Neural progenitor cell (in vitro differentiated cells): ENCODE data around the gene TRPT1.

Source experiments
- EZH2 ChIP-seq: fragments of 200-600 bp; sonication (generic); IDR thresholded peaks from 2 replicates; pipeline ENCODE4 v1.6.1; 2017; ENCODE audit warnings: antibody characterized with exemption, mild to moderate bottlenecking, moderate library complexity
- EZH2phosphoT487 ChIP-seq: fragments of 200-600 bp; sonication (generic); IDR thresholded peaks from 2 replicates; pipeline ENCODE4 v1.6.1; 2017; ENCODE audit warnings: antibody characterized with exemption
- TF ChIP-seq, protein P1 (sequence below): fragments of 200-600 bp; sonication (generic); IDR thresholded peaks from 2 replicates; pipeline ENCODE4 v1.5.1; 2017; ENCODE audit warnings: antibody characterized with exemption, mild to moderate bottlenecking

DNA sequence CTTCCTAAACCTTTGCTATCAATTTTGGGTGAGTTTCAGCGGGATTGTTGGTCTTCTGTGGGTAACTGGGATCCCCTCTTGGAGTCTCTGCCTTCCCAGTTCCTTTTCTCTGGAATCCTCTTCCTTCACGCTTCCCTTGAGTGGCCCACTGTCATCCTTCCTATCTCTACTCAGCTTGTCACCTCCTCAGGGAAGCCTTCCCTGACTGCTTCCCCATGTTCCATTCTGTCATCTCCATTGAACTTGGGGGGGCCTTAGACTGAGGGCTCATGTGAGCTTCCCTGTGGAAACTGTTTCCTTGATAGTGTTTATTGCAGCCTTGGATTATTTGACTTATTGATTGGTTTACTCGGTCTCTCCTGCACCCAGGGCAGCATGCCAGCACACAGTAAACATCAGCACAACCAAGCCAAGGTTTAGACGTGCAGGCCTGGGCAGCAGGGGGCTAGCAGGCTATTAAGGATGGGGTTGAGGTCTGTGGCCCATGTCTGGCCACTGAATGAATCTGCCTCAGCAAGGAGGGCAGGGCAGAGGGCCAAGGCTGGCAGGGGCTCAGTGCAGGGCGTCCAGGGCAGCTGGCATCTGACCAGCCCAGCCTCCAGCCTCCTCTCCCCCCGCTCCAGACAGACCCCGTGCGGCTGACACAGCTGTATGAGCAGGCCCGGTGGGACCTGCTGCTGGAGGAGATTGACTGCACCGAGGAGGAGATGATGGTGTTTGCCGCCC, 7.2 kb downstream of the TRPT1 start:
- TF ChIP-seq EZH2 (no peak), EZH2phosphoT487 (no peak)
- TF ChIP-seq, protein P1, sequence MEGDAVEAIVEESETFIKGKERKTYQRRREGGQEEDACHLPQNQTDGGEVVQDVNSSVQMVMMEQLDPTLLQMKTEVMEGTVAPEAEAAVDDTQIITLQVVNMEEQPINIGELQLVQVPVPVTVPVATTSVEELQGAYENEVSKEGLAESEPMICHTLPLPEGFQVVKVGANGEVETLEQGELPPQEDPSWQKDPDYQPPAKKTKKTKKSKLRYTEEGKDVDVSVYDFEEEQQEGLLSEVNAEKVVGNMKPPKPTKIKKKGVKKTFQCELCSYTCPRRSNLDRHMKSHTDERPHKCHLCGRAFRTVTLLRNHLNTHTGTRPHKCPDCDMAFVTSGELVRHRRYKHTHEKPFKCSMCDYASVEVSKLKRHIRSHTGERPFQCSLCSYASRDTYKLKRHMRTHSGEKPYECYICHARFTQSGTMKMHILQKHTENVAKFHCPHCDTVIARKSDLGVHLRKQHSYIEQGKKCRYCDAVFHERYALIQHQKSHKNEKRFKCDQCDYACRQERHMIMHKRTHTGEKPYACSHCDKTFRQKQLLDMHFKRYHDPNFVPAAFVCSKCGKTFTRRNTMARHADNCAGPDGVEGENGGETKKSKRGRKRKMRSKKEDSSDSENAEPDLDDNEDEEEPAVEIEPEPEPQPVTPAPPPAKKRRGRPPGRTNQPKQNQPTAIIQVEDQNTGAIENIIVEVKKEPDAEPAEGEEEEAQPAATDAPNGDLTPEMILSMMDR, result no peak
